CD4-positive, CD25-positive, alpha-beta regulatory T cell (primary cell): ENCODE data around the gene ZP1. TPM values are rescaled to one million over a fixed set of nuclear protein-coding genes. Genes with fewer than 3 reads are reported as not detected.

ENCODE experiments used
- ATAC-seq, 2 donors: fragments of 150-1000 bp; cut with Tn5 transposase; one replicate each; pipeline ENCODE4 v1.10.0; 2021; ENCODE audit warnings: low read depth in 2 of 2, moderate number of reproducible peaks in 2 of 2, moderate library complexity in 1 of 2
- DNase-seq, 3 donors: peaks; one replicate each; pipeline versions ENCODE4 v3.0.0 to v3.0.0-alpha.2; 2012 to 2022; ENCODE audit warnings: mixed read lengths in 1 of 3
- H3K27ac ChIP-seq: one replicate; pipeline ENCODE4 v1.7.0; 2013; ENCODE audit warnings: mild to moderate bottlenecking, low read length; ENCODE audit not compliant: insufficient read depth, poor library complexity, severe bottlenecking
- H3K27me3 ChIP-seq: one replicate; pipeline ENCODE4 v1.7.0; 2013; ENCODE audit warnings: low read length; ENCODE audit not compliant: control insufficient read depth, insufficient read depth
- H3K36me3 ChIP-seq: one replicate; pipeline ENCODE4 v1.7.0; 2013; ENCODE audit warnings: mild to moderate bottlenecking, low read length, moderate library complexity; ENCODE audit not compliant: control insufficient read depth, insufficient read depth
- H3K4me1 ChIP-seq: 2 replicates; pipeline ENCODE4 v1.7.0; 2013; ENCODE audit warnings: mild to moderate bottlenecking, low read length; ENCODE audit not compliant: insufficient read depth, control insufficient read depth, poor library complexity, severe bottlenecking
- H3K4me3 ChIP-seq: one replicate; pipeline ENCODE4 v1.7.0; 2013; ENCODE audit warnings: low read depth, mild to moderate bottlenecking, low read length, moderate library complexity
- H3K9me3 ChIP-seq, 2 experiments: 1 replicate in 1 of 2; 2 replicates in 1 of 2; pipeline ENCODE4 v1.7.0; 2013; ENCODE audit warnings: low read length in 2 of 2, mild to moderate bottlenecking in 1 of 2, moderate library complexity in 1 of 2; ENCODE audit not compliant: control insufficient read depth in 2 of 2
- H3K27ac Mint-ChIP-seq, 3 donors: one replicate each; pipeline ENCODE4 v1.8.0; 2020 to 2022; ENCODE audit warnings: mild to moderate bottlenecking in 3 of 3, mixed read lengths in 3 of 3, moderate library complexity in 2 of 3
- H3K27me3 Mint-ChIP-seq: one replicate; pipeline ENCODE4 v1.8.0; 2022; ENCODE audit warnings: mild to moderate bottlenecking, mixed read lengths
- H3K36me3 Mint-ChIP-seq: one replicate; pipeline ENCODE4 v1.8.0; 2020; ENCODE audit warnings: mixed read lengths
- H3K4me1 Mint-ChIP-seq, 4 donors: one replicate each; pipeline ENCODE4 v1.8.0; 2020 to 2022; ENCODE audit warnings: mixed read lengths in 4 of 4, mild to moderate bottlenecking in 1 of 4
- H3K4me3 Mint-ChIP-seq, 4 donors: one replicate each; pipeline ENCODE4 v1.8.0; 2020 to 2022; ENCODE audit warnings: mild to moderate bottlenecking in 4 of 4, mixed read lengths in 4 of 4, moderate library complexity in 3 of 4
- H3K9me3 Mint-ChIP-seq, 7 donors: one replicate each; pipeline ENCODE4 v1.8.0; 2020 to 2022; ENCODE audit warnings: mixed read lengths in 7 of 7, mild to moderate bottlenecking in 3 of 7, moderate library complexity in 2 of 7
- polyA plus RNA-seq, 4 donors: library from polyadenylated mRNA; unstranded; fragments of 300-500 nt; fragmentation: Illumina TruSeq; gene quantifications; one replicate each; pipeline ENCODE4 v1.2.3, GENCODE V29; 2021
- total RNA-seq: library from RNA; stranded (reverse); gene quantifications from one replicate; pipeline ENCODE4 v1.2.3, GENCODE V29; 2022

Gene ZP1
- total and polyA plus RNA-seq, 5 donors from 2014 or later: not detected

DNA sequence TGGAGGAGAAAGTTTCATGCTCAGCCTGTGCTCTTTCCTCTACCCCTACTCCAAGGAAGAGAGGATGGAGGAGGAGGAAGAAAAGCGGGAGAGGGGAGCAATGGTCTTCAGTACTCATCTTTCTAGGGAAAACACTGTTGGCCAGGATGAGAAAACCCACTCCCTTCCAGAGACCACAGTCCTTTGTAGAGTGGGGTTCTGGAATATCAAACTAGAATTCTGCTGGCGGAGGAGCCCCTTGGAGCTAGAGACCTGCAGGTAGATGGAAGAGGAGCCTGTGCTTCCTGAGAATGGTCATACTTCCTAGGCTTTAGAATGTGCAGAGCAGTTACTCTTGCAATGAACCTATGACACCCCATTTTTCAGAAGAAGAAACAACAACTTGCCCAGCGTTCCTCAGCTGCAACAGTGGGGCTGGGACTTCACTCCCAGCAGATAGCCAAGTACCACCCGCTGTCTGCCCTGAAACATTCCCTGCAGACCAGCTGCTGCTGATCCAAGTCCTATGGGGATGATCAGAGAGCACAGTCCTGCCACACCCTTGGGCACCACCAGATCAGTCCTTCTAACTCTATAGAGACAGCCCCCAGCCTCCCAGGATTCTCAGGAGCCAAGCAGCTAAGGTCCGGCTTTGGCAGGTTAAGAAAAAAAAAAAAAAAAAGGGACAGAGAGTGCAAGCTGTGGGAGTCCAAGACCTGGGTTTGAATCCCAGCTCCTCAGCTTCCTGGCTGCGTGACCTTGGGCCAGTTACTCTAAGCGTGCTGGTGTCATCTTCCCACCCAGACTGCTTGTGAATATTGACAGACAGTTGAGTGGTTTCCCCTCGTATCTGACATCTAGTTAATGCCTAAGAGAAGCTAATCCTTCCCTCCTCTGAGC, 12.3 kb upstream of the ZP1 start:
- Mint-ChIP-seq H3K36me3 (peaks cover 16% of the 10 kb centered on the region), H3K4me3 (no peak overlapping the region), H3K4me1 (peaks cover 0 to 20% (median 9%) of the 10 kb centered on the region in 4 donors), H3K9me3 (no peaks in the 10 kb centered on the region), H3K27me3 (no peaks in the 10 kb centered on the region), H3K27ac (peak overlapping the region in 2 of 3 donors; percentile 43 to 48)
- no peak for DNase-seq
- ATAC-seq: no peak
- no peak overlapping the region for H3K4me3 ChIP-seq
- H3K36me3 ChIP-seq: peaks cover 13% of the 10 kb centered on the region
- H3K4me1 ChIP-seq: peaks cover 13% of the 10 kb centered on the region
- H3K27me3 ChIP-seq: no peaks in the 10 kb centered on the region
- H3K27ac ChIP-seq: no peak overlapping the region
- H3K9me3 ChIP-seq: no peaks in the 10 kb centered on the region

DNA sequence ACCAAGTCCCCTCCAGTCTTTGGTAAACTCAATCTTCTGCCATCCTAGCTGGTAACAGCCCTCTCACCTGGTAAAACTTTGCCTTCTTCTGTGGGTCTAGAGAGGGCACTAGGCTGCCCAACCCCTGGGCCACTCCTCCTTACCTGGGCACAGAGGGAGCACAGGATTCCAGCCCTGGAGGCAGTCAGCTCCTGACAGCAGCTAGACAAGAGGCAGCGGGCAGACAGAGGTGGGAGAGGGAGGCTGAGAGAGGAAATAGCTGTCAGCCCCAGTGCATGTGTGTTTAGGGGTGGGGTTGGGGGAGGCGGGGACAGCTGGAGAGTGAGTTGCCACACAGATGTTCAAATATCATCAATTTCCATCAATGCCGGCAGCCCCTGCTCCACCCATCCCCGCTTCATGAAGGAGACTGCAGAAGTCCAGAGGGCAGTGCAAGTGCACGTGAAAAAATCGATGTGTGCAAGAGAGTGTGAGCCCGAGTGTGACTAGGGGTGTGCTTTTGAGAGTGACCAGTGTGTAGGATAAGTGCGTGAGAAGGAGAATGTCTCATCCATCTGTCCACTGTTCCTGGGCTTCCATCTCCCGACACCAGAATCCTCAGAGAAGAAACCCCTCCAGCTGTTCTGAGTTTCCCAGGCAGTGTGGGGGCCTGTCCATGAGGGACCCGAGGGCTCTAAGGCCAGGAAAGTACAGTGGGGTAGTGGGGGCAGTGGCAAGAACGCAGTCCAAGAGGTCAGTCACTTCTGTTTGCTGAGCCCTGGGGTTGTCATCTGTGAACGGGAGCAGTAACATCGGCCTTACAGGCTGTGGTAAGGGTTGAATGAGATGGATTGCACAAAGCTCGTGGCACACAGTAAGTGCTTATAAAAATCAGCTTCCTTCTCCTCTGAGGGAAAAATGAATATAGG, 11.4 kb upstream of the ZP1 start, which contains the start of gene PTGDR2:
Gene PTGDR2, minus strand, starts transcription at position 225 of the 908 bp plus-strand sequence. CDS start 2,228 bp downstream, outside the sequence.
- Mint-ChIP-seq H3K9me3 (no peaks in the 10 kb centered on the region), H3K27me3 (no peaks in the 10 kb centered on the region), H3K27ac (peak within 1 kb of the TSS in 2 of 3 donors; percentile 43 to 48), H3K36me3 (peaks cover 10% of the 10 kb centered on the region), H3K4me1 (peaks cover 0 to 20% (median 9%) of the 10 kb centered on the region in 4 donors), H3K4me3 (no peak within 1 kb of the TSS)
- Histone ChIP-seq H3K36me3 (peaks cover 7% of the 10 kb centered on the region), H3K27me3 (no peaks in the 10 kb centered on the region), H3K27ac (no peak within 1 kb of the TSS), H3K4me3 (no peak within 1 kb of the TSS), H3K4me1 (peaks cover 13% of the 10 kb centered on the region), H3K9me3 (no peaks in the 10 kb centered on the region)
- DNase-seq (no peak), ATAC-seq (peak in 1 of 2 donors; percentile 28)

GRCh38 chr11:60857378-60858232, 9.7 kb upstream of the ZP1 start:
- Histone ChIP-seq H3K9me3 (no peaks in the 10 kb centered on the region), H3K36me3 (no peaks in the 10 kb centered on the region), H3K4me3 (no peak overlapping the region), H3K27ac (no peak overlapping the region), H3K27me3 (no peaks in the 10 kb centered on the region), H3K4me1 (peaks cover 13% of the 10 kb centered on the region)
- H3K4me3 Mint-ChIP-seq: no peak overlapping the region
- H3K27ac Mint-ChIP-seq: peak overlapping the region in 1 of 3 donors; percentile 56
- no peak for DNase-seq
- no peaks in the 10 kb centered on the region for H3K36me3 Mint-ChIP-seq
- no peaks in the 10 kb centered on the region for H3K27me3 Mint-ChIP-seq
- no peak for ATAC-seq
- H3K4me1 Mint-ChIP-seq: peaks cover 0 to 20% (median 9%) of the 10 kb centered on the region in 4 donors
- no peaks in the 10 kb centered on the region for H3K9me3 Mint-ChIP-seq

DNA sequence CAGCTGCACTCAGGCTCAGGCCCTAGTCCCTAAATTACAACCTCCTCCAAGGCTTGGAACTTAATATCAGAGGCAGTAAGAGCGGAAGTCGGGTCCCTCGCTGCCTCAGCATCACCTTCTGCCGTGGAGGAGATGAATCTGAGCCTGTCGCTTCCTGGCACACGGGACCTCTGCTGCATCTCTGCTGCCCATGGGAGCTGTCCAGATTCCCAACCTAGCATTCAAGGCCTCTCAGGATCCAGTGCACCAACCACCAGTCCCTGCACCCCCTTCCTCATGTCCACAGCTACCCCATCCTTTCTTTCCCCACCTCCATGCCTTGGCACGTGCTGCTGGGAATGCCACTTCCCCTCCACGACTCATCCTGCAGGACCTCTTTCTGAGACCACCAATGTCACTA, 9.1 kb upstream of the ZP1 start:
- DNase-seq: no peak
- no peaks in the 10 kb centered on the region for H3K9me3 Mint-ChIP-seq
- H3K27me3 Mint-ChIP-seq: no peaks in the 10 kb centered on the region
- H3K4me1 ChIP-seq: peaks cover 13% of the 10 kb centered on the region
- H3K4me3 Mint-ChIP-seq: no peak overlapping the region
- H3K4me1 Mint-ChIP-seq: peaks cover 0 to 20% (median 9%) of the 10 kb centered on the region in 4 donors
- ATAC-seq: no peak
- no peaks in the 10 kb centered on the region for H3K36me3 ChIP-seq
- H3K27ac Mint-ChIP-seq: peak overlapping the region in 1 of 3 donors; percentile 79
- H3K4me3 ChIP-seq: no peak overlapping the region
- no peaks in the 10 kb centered on the region for H3K27me3 ChIP-seq
- H3K9me3 ChIP-seq: no peaks in the 10 kb centered on the region
- H3K27ac ChIP-seq: no peak overlapping the region
- H3K36me3 Mint-ChIP-seq: no peaks in the 10 kb centered on the region

- ATAC-seq: peak in 1 of 2 donors; percentile 37
- peaks cover 13% of the 10 kb centered on the region for H3K4me1 ChIP-seq
- no peak overlapping the region for H3K27ac ChIP-seq
Measured at GRCh38 chr11:60858731-60859464, 8.4 kb upstream of the ZP1 start.

DNA sequence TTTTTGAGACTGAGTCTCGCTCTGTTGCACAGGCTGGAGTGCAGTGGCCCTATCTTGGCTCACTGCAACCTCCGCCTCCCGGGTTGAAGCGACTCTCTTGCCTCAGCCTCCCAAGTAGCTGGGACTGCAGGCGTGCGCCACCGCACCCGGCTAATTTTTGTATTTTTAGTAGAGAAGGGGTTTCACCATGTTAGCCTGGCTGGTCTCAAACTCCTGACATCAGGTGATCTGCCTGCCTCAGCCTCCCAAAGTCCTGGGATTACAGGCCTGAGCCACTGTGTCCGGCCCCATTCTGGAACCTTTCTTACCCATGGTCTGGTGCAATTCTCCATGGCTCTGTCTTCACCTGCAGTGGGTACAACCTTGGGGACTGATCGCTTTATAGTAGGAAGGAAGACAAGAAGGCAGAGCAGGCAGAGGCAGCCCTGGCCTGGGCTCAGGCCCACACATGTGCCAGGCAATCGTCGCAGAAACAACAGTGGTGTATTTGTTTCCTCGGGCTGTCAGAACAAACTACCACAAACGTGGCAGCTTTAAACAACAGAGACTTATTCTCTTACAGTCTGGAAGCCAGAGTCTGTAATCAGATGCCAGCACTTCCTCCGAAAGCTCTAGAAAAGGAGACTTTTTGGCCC, 7.6 kb upstream of the ZP1 start:
- Histone ChIP-seq H3K27me3 (no peaks in the 10 kb centered on the region), H3K4me3 (no peak overlapping the region), H3K36me3 (no peaks in the 10 kb centered on the region), H3K9me3 (no peaks in the 10 kb centered on the region), H3K27ac (no peak overlapping the region), H3K4me1 (peaks cover 13% of the 10 kb centered on the region)
- Mint-ChIP-seq H3K27me3 (no peaks in the 10 kb centered on the region), H3K4me1 (peaks cover 0 to 20% (median 9%) of the 10 kb centered on the region in 4 donors), H3K27ac (peak overlapping the region in 2 of 3 donors; percentile 44 to 81), H3K4me3 (no peak overlapping the region), H3K36me3 (no peaks in the 10 kb centered on the region), H3K9me3 (no peaks in the 10 kb centered on the region)
- DNase-seq (no peak), ATAC-seq (no peak)

More at GRCh38 chr11:60858731-60859464, 8.4 kb upstream of the ZP1 start:
- Histone ChIP-seq H3K4me3 (no peak overlapping the region), H3K9me3 (no peaks in the 10 kb centered on the region), H3K36me3 (no peaks in the 10 kb centered on the region), H3K27me3 (no peaks in the 10 kb centered on the region)
- Mint-ChIP-seq H3K27ac (peak overlapping the region; percentile 44 to 79 (median 52)), H3K4me3 (peak overlapping the region in 1 of 4 donors; percentile 46), H3K4me1 (peaks cover 0 to 20% (median 9%) of the 10 kb centered on the region in 4 donors), H3K27me3 (no peaks in the 10 kb centered on the region), H3K36me3 (no peaks in the 10 kb centered on the region), H3K9me3 (no peaks in the 10 kb centered on the region)
- peak in 1 of 3 donors; percentile 53 for DNase-seq
